A673 (cell line): ENCODE measurements around the gene DGCR8.

ENCODE experiments used
- EZH2 ChIP-seq: fragments of 200-600 bp; sonication (generic); IDR thresholded peaks from 2 replicates; pipeline ENCODE4 v1.6.1; 2017; ENCODE audit warnings: borderline replicate concordance, low read depth, mild to moderate bottlenecking, mixed read lengths, antibody characterized with exemption, low read length; ENCODE audit not compliant: poor library complexity, severe bottlenecking
- TF ChIP-seq, protein P1 (sequence below): fragments of 300-800, 200-600 bp; sonication (generic); conservative IDR thresholded peaks from 2 replicates; pipeline ENCODE4 v1.5.1; 2017; ENCODE audit warnings: low read depth, mild to moderate bottlenecking, antibody characterized with exemption, low read length, moderate library complexity, mixed read lengths

- TF ChIP-seq, protein P1, sequence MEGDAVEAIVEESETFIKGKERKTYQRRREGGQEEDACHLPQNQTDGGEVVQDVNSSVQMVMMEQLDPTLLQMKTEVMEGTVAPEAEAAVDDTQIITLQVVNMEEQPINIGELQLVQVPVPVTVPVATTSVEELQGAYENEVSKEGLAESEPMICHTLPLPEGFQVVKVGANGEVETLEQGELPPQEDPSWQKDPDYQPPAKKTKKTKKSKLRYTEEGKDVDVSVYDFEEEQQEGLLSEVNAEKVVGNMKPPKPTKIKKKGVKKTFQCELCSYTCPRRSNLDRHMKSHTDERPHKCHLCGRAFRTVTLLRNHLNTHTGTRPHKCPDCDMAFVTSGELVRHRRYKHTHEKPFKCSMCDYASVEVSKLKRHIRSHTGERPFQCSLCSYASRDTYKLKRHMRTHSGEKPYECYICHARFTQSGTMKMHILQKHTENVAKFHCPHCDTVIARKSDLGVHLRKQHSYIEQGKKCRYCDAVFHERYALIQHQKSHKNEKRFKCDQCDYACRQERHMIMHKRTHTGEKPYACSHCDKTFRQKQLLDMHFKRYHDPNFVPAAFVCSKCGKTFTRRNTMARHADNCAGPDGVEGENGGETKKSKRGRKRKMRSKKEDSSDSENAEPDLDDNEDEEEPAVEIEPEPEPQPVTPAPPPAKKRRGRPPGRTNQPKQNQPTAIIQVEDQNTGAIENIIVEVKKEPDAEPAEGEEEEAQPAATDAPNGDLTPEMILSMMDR, result no peak
- TF ChIP-seq EZH2, result no peak
Measured at GRCh38 chr22:20117633-20118299, 37.7 kb downstream of the DGCR8 start.
